ENCODE results near the gene TPO.
"Not testable (repeated sequence)": the region's sequence is repeated elsewhere in the genome, so short reads cannot be mapped to it uniquely, and the experiment has no call there.

Gene TPO

GRCh38 chr2:1553671-1554295 is 140.5 kb downstream of the TPO start:
- DNase-seq (ENCODE audit: low read depth in 2 of 2): no peak

DNA sequence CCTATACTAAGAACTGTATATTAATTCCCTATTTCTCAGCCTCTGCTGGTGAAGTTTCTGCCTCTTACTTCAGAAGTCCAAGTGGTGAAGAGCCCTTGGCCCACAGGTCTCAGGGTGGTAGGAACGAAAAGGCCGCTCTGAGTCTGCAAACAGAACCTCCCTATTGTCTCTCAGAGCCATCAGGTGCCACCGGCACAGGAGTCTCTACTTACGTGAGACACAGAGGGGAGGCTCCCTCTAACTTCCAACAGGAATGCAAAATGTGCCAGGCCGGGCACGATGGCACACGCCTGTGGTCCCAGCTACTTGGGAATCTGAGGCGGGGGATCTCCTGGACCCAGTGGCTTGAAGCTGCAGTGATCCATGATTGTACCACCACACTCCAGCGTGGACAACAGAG is 143.0 kb downstream of the TPO start:
- no peak for DNase-seq (ENCODE audit: low read depth in 2 of 2)

DNA sequence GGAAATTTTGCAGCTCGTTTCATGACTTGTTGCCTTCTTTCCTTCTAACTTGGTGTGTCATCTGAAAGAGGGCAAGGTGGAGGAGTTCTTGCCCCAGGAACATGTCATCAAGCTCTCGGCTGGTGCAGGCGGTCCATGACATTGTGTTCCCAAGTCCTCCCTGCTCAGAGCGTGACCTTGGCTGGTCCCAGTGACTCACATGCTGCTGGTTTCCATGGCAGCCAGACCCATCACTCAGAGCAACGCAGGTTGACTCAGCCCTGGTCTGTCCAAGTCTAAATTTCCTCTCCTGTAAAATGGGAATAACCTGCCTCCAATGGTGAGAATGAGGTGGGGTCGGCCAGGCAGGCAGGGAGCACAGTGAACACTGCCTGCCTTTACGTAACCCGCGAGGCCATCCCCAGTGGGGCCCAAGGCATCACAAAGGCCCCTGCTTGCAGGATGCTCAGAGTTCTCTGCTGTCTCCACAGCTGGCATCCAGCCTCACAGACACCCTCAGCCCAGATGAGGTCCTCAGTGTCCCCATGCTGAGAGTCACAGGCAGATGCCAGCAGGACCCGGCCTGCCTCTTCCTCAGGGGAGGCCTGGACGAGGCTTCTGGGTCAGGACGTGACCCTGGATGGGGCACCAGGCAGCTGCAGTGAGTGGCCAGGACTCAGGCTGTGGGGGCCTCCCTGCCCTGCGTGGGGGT is 143.7 kb downstream of the TPO start:
- no peak for DNase-seq (ENCODE audit: low read depth in 2 of 2)

DNA sequence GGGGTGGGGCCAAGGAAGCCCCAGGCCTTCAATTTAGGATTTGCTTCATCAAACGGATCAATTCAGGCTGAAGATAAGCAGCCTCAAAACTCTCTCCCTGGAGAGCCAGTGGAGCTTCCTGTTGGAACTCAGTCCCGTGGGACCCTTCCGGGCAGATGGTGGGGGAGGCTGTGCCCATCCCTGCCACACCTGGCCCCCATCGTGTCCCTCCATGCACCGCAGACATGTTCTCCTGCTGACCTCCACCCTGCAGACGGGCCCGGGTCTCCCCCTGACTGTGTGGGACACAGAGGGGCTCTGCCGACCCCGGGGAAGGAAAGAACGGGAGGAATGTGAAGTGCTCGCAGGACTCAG is 144.2 kb downstream of the TPO start:
- DNase-seq (ENCODE audit: low read depth in 2 of 2): no peak

- no peak for DNase-seq (ENCODE audit: low read depth in 2 of 2)
Observed at GRCh38 chr2:1559589-1560175, 146.4 kb downstream of the TPO start.

GRCh38 chr2:1561259-1561658 is 148.0 kb downstream of the TPO start:
- DNase-seq (ENCODE audit: low read depth in 2 of 2): no peak

DNA sequence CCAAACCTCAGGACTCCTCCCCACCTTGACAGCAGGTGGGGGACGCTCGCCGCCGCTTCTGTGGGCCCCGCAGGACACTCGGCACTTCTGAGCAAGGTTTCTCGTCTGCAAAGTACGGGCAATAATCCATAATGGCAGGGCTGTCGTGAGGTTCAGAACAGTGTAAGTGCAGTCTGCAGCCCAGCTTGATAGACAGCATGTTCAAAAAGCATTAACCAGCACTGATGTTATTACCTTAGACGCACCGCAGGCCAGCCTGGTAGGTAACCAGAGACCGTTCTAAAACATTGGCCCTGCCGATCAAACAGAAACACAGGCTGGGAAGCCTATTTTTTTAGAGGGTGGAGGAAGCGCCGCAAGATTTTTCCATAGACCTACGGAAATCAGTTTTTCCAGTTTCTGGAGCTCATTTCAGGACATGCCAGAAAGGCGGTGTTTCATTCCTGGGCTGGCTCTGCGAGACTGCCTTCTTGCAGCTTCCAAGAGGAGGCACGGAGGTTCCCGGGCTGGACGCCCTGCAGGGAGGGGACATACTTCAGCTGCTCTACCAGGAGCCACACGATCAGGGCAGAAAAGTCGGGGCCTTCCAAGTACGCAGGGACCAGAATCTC is 148.7 kb downstream of the TPO start:
- no peak for DNase-seq (ENCODE audit: low read depth in 2 of 2)

DNA sequence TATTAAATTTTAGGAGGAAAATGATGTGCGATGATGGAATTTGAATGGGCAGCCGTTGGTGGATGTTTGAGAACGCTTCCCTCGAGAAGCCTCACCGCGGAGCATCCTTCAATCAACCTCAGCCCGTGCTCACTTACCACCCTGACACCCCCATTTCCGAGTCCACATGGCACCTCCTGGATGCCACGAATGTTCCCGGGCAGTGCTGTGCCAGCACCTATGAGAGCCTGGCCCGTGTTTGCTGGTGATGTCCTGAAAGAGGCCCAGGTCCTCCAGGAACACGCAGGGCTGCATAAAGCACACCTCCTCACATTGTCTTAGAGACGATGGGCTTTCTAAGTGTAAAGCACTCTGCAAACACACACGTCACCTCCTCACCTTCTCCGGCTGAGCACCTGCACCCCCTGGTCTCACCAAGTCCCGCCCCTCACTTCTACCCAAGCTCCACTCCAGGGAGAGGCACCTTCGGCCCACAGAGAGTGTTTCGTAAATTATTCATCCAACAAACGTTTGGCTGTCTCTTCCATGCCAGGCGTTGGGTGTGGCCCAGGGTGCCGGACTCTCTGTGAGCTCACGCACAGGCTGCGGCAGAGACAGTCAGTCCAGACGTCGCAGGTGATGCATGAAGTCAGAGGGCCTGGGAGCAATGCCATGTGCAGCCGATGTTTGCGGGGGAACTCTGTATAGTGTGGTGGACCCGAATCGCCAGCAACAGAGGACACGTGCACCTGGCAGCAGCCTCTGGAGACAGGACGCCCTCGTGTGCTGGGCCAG is 150.0 kb downstream of the TPO start:
- DNase-seq (ENCODE audit: low read depth in 2 of 2): no peak

DNA sequence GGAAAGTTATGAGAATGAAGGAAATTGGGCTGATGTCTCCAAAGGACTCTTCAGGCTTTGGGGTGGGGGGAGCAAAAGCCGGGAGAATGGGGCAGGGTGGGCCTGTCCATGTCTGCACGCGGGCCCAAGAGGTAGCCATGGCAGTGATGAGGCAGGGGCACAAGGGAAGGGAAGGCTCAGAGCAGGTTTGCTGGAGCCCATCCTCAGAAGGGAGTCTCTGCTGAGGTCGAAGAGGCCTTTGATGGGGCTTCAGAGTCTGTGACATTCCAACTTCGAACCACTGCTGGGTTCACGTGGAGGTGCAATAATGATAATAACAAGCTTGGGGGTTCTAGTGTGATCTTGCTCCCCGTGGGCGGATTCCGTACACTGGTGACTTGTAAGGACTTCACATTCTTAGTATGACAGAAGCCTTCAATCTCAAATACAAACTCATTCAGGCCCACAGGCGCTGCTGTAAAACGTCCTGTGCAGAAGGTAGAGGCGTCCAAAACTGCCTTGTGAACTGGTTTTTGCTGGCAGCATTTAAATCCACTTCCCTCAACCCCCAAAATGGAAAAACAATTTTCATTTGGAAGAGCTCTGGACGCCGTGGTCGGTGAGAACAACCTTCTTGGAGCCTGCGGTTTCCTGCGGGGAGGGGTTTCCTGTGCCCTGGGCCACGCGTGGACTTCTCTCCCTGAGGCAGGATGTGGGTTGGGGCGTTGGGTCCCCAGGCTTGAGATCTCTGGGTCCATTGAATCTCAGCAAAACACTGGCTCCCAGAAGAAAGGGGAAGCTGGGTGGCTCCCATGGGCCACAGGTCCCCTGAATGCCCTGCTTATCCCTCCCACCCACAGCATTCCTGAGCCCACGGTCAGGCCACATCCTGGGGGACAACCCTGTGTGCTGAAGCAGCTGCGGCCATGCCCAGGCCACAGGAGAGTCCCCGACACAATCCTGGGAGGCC is 151.0 kb downstream of the TPO start:
- DNase-seq (ENCODE audit: low read depth in 2 of 2): no peak

DNA sequence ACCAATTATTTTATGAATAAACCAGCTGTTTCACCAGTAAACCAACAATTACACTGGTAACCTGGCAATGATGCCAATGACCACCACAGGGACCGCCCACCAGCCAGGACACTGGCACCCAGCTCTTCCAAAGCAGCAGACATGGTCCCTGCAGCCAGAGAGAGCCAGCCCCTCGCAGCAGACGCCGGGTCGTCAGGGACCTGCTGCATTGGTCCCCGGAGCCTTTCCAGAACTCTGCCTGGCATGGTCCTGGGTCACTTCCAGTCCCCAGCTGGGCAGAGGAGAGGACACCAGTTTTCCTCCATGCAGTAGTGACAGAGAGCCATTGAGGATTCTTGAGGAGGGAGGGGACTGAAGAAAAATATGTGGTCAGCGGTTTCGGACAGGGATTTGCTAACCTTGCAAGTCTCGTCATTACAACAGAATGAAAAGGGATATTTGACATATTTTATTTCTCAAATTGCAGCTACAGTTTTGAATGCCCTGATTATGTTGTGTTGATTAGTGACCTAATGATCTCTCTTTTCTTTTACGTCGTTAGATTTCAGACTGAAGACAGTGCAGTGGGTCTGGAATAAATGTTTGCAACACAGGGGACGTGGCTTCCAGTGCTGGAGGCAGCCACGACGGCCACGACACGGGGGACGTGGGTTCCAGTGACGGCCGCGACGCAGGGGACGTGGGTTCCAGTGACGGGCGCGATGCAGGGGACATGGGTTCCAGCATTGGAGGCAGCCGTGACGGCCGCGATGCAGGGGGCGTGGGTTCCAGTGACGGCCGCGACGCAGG is 154.5 kb downstream of the TPO start:
- DNase-seq (ENCODE audit: low read depth in 2 of 2): no peak

DNA sequence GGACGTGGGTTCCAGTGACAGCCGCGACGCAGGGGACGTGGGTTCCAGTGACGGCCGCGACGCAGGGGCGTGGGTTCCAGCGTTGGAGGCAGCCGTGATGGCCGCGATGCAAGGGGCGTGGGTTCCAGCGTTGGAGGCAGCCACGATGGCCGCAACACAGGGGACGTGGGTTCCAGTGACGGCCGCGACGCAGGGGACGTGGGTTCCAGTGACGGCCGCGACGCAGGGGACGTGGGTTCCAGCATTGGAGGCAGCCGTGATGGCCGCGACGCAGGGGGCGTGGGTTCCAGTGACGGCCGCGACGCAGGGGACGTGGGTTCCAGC is 155.0 kb downstream of the TPO start:
- DNase-seq (ENCODE audit: low read depth in 2 of 2): not testable (repeated sequence)

DNA sequence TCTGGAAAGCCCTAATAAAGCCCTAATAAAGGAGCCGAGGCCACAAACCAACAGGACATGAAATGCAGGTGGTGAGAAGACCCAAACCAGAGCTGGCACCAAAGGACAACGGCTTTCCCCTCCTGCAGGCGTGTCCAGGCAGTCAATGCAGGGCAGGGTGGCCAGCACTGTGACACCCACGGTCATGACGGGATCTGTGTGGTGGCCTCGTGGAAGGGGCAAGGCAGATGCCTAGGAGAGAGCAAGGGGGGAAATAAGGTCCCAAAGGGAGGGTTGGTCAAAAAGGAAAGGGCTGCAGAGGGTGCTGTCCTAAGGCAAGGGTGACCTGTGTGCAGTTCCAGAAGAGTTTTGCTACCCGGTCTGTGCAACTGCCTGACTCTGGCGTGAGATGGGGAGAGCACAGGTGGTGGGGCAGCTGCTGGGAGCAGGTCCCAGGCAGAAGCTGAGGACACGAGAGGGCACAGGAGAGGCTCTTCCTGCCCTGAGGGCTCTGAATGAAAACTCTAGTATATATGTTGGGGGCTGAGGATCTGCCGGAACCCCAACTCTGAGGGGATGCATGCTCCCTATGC is 156.7 kb downstream of the TPO start:
- no peak for DNase-seq (ENCODE audit: low read depth in 2 of 2)

DNA sequence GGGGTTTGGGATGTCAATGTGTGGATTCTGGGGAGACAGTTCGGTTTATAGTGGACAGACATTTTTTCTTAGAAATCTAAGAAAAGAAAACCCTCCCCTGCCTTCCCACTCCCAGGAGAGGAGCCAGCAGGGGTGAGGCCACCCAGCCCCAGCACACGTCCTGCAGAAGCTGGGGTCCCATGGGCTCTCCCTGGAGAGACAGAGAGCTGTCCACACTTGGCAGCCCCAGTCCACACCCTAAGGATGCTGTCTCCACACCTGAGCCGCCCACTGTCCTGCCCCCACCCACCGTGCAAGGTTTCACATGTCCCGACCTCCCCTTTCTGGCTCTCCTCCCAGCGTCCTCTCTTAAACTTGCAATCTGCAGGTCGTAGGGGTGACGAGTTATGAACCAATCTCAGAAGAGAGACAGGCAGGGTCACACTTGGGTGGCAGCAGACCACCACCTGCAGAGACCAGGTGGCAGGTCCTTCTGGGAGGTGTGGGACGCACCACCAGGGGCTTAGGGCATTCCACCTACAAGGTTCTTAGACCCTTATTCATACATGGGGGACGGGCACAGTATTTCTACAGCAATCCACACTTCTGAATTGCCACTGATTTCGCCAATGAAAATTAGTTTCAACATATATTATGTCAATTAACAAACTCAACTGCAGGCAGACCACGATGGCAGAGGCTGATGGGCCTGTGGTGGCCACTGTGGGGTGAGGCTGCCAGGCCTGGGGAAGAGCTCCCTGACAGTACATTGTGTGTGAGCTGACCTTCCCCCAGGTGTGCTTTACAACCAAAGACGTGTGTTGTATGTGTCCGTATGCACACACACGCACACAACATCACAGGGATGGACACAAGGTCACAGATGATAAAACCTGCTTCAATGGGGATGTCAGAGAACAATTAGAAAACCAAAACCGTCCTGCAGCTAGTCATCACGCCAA is 158.5 kb downstream of the TPO start:
- DNase-seq (ENCODE audit: low read depth in 2 of 2): no peak

DNA sequence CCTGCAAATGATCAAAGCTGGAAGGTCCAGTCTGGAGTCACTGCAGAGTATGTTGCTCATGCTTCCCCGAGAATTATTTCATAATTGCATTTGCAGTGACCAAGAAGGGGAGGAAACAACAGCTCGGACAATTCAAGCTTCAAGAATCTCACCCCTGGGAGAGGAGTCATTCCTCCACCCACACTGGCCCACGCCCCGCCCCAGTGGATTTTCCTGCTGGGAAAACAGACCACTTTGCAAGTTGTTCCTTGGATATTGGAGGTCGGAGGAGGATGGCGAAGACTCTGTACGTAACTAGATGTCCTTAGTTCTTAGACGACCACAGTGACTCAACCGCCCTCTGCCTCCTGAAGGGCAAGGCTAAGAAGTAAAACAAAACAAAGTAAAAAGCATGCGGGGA is 159.4 kb downstream of the TPO start:
- DNase-seq (ENCODE audit: low read depth in 2 of 2): no peak

DNA sequence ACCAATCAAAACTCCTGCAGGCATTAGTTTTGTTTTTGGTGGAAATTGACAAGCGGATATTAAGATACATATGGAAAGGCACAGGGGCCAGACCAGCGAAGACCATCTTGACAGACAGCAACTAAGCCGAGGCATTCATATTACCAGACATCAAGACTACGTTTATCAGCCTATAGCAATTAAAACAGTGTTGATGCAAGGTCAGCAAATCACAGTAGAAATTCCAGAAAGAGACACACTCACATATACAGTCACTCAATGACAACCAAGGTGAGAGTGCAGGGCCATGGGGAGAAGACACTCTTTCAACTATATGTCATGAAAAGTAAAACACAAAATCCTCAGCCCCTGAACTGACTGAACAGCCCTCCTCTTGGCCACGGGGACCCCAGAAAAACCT is 164.6 kb downstream of the TPO start:
- DNase-seq (ENCODE audit: low read depth in 2 of 2): no peak

- DNase-seq (ENCODE audit: low read depth in 2 of 2): not testable (repeated sequence)
Observed at GRCh38 chr2:1581257-1581964, 168.1 kb downstream of the TPO start.

- DNase-seq (ENCODE audit: low read depth in 2 of 2): no peak
Observed at GRCh38 chr2:1581965-1582625, 168.8 kb downstream of the TPO start.

- DNase-seq (ENCODE audit: low read depth in 2 of 2): no peak
Observed at GRCh38 chr2:1582891-1583341, 169.7 kb downstream of the TPO start.
